NCI-H1417 treated with DMSO at 0.1 percent for 48 hours (cell line): ENCODE data around the gene DNPH1.

ENCODE experiments used
- DNase-seq: peaks from one replicate; lab custom pipeline; 2025; lab: John Stamatoyannopoulos, UW

DNPH1 gene

GRCh38 chr6:43263314-43264178, 34.3 kb upstream of the DNPH1 start:
- DNase-seq: no peak

- DNase-seq: no peak
Measured at GRCh38 chr6:43262780-43263313, 33.6 kb upstream of the DNPH1 start.

- no peak for DNase-seq
Measured at GRCh38 chr6:43262000-43262779, 32.9 kb upstream of the DNPH1 start.

GRCh38 chr6:43261198-43261597, 31.9 kb upstream of the DNPH1 start:
- DNase-seq: no peak

- no peak for DNase-seq
Measured at GRCh38 chr6:43260791-43261190, 31.5 kb upstream of the DNPH1 start.

GRCh38 chr6:43258807-43259686, 29.8 kb upstream of the DNPH1 start:
- DNase-seq: no peak

GRCh38 chr6:43258180-43258579, 28.9 kb upstream of the DNPH1 start:
- DNase-seq: no peak

- no peak for DNase-seq
Measured at GRCh38 chr6:43257367-43258145, 28.3 kb upstream of the DNPH1 start.

GRCh38 chr6:43256670-43257366, 27.5 kb upstream of the DNPH1 start:
- no peak for DNase-seq

GRCh38 chr6:43255408-43256054, 26.2 kb upstream of the DNPH1 start:
- DNase-seq: no peak

- DNase-seq: no peak
Measured at GRCh38 chr6:43254846-43255245, 25.6 kb upstream of the DNPH1 start.

GRCh38 chr6:43254138-43254817, 25.0 kb upstream of the DNPH1 start:
- DNase-seq: no peak

- no peak for DNase-seq
Measured at GRCh38 chr6:43253401-43253800, 24.1 kb upstream of the DNPH1 start.

- no peak for DNase-seq
Measured at GRCh38 chr6:43250992-43251373, 21.7 kb upstream of the DNPH1 start.

GRCh38 chr6:43248791-43249190, 19.5 kb upstream of the DNPH1 start:
- DNase-seq: no peak

GRCh38 chr6:43248101-43248500, 18.8 kb upstream of the DNPH1 start:
- DNase-seq: no peak

GRCh38 chr6:43247114-43247999, 18.1 kb upstream of the DNPH1 start:
- DNase-seq: peak; percentile 13
